Limb (tissue), 2 donors: ENCODE results near the gene RTCA.
"Not testable (repeated sequence)": the region's sequence is repeated elsewhere in the genome, so short reads cannot be mapped to it uniquely, and the experiment has no call there.

Experiments used
- DNase-seq, 2 donors: peaks; one replicate each; pipeline ENCODE4 v3.0.0-alpha.2; 2016; ENCODE audit errors: extremely low spot score in 2 of 2

The RTCA gene

GRCh38 chr1:100265931-100266740 is at the start of gene RTCA:
Gene RTCA (plus strand): TSS chr1:100266216. CDS start chr1:100266376, 160 bp downstream.
- DNase-seq = peak; percentile 94 to 96

GRCh38 chr1:100217834-100218233 is 48.2 kb upstream of the RTCA start:
- no peak for DNase-seq

GRCh38 chr1:100219457-100219856 is 46.6 kb upstream of the RTCA start:
- no peak for DNase-seq

- no peak for DNase-seq
These were observed 46.1 kb upstream of the RTCA start for GRCh38 chr1:100219883-100220282.

GRCh38 chr1:100222428-100222827 is 43.6 kb upstream of the RTCA start:
- DNase-seq = no peak

DNA sequence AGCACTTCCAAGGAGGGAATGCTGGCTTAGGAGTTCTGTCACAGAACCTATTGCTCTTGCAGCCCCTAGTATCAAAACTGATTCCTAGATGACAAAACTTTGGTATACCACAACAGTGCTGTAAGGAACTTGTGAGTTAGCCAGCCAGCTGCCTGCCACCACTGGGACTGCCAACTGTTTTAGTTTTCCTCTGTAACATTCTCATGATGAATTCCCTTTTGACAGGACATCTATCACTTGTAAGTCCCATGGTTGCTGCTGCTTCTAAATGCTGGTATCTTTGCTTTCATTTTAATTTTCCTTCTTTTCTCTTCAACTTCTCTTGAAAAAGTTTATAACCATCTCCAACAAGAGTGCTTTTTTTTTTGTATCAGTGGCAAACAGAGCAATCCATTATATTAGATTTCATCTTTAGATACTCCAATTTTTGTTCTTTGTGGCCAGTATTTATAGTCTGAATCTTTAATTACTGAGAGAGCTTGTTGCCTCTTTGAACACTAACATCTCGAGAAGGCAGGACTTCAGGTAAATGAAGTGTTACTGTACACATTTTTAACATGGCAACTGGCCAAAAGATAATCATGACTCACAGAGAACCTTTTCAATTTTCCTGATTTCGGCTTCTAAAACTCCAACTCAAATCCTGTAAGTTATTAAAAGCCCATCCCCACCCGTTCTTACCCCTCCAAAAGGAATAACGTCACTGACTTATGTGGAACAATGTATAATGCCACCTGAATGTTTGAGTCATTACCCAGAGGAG is 36.2 kb upstream of the RTCA start:
- DNase-seq = no peak

DNA sequence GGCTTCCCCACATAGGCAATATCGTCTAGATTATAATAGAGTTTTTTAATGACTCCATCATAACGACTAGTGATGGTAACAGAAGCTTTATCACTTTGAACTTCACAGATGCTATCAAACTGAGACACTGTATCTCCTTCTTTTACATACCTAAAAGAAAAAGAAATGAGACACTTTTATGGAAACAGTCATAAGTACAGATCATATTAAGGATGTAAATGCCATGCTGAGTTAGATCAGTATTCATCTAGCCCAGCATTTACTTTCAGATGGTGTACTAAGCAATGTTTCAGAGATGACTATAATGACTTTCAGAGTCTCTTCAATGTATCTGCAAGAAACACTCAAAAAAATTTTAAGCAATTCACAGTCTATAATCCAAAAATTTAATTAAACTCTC is 35.3 kb upstream of the RTCA start:
- DNase-seq = no peak

GRCh38 chr1:100231721-100232120 is 34.3 kb upstream of the RTCA start:
- DNase-seq = no peak

- no peak for DNase-seq
These were observed 33.9 kb upstream of the RTCA start for GRCh38 chr1:100232156-100232555.

DNA sequence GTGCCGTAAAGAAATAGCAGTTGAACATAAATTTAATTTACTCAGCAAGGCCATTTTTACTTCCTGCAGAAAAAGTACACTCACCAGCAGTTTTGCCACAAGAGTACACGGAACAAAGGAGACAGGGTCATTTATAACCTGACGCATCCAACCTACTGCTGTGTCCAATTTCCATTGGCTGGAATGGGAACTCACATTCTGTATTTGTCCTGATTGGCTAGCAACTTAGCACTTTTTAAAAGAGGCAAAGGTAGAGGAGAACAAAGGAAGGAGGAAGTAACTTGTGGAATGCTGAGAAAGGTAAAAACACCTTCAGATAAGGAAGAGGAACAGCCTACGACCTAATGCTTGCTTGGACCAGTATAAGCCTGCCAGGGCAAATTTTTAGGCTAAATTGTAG is 32.5 kb upstream of the RTCA start:
- not testable (repeated sequence) for DNase-seq

GRCh38 chr1:100234432-100234831 is 31.6 kb upstream of the RTCA start:
- no peak for DNase-seq

DNA sequence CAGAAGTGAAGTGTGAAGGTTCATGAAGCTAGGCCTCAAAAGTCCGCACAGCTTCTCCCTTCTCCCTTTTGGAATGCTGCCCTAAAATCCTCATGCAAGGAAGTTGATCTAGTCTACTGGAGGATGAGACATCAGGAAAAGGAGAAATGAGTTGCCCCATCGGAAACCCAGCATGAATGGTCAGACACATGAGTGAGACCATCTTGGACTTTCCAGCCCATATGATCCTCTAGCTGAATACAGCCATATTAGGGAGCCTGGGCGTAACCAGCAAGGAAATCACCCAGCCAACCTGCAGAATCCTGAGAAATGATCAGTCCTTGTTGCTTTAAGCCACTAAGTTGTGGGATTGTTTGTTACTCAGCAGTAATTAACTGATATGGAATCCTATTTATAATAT is 28.9 kb upstream of the RTCA start:
- no peak for DNase-seq

GRCh38 chr1:100239961-100240360 is 26.1 kb upstream of the RTCA start:
- DNase-seq = no peak

DNA sequence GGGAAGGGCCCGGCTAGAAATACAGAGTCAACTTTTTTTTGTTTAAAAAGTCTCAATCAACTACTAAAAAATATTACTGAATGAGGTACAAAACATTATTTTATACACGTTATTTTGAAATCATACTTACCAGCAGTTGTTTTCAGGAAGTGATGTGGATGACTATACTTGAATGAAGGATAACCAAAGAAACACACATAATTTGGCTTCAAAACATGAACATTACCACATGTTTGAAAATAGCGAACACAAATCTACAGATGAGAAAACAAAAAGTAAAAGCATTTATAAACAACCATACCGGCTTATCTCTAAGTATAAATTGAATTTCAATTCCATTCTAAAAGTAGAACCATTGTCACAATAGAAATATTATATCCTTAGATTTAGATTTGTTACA is 25.4 kb upstream of the RTCA start:
- no peak for DNase-seq

DNA sequence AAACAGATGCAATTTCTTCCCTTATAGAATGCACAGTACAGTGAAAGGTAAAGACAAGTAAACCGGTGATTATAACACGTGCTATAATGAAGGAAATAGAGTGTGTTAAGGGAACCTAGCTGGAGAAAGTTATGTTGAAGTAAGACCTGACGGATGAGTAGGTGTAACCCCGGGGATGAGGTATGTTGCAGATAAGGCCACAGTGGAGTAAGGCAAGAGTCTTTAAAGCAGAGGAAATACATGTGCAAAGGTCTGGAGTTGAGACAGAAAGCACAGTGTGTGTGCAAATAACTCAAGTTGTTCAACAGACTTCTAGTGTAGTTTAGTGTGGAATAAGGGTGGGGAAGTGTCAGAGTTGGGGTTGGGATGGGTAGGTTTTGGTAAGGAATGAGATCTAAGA is 19.3 kb upstream of the RTCA start:
- DNase-seq = no peak

- no peak for DNase-seq
These were observed 16.9 kb upstream of the RTCA start for GRCh38 chr1:100249155-100249536.

GRCh38 chr1:100249537-100250257 is 16.3 kb upstream of the RTCA start, which contains the start of gene DBT:
Gene DBT (minus strand): TSS chr1:100249834. CDS start chr1:100249820, 14 bp downstream.
- DNase-seq = peak; percentile 93 to 97

DNA sequence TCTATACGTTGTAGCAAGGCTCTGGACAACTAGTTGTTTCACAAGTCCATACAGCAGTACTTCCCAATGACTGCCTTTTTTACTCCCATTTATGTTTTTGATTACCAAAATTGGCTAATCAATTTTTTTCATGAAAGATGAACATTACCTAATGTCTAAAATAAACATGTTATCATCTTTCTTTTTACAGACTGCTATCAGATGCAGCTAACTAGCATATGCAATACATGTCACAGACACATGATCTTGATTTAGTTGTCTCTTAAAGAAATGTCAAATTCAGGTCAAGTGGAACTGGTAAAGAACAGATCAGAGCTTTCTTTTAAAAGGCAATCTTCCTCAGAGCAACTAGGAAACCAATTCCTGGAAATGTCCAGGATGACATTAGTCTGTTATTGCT is 15.8 kb upstream of the RTCA start:
- no peak for DNase-seq

DNA sequence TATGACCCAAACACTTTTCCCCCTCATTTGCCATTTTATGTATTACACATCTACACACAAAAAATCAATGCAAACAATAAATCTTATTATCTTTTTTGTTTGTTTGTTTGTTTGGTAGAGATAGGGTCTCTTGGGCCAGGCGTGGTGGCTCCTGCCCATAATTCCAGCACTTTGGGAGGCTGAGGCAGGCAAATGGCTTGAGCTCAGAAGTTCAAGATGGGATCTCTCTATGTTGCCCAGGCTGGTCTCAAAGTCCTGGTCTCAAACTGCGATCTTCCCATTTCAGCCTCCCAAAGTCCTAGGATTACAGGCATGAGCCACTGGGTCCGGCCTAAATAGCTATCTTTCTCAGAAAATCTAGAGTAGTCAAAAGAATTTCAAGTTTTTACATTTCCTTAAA is 15.2 kb upstream of the RTCA start:
- DNase-seq = no peak

- DNase-seq = no peak
These were observed 13.1 kb upstream of the RTCA start for GRCh38 chr1:100252901-100253300.

DNA sequence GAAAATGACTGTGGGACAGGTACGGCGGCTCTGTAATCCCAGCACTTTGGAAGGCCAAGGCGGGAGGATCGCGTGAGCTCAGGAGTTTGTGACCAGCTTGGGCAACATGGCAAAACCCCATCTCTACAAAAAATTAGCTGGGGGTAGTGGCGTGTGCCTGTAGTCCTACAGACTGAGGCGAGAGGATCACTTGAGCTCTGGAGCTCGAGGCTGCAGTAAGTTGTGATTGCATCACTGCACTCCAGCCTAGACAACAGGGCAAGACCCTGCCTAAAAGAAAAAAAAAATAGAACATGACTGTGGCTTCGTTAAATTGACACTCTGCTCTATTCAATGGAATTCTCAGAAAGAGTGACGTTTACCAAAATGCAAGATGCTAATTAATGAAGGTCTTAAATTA is 12.5 kb upstream of the RTCA start:
- no peak for DNase-seq

DNA sequence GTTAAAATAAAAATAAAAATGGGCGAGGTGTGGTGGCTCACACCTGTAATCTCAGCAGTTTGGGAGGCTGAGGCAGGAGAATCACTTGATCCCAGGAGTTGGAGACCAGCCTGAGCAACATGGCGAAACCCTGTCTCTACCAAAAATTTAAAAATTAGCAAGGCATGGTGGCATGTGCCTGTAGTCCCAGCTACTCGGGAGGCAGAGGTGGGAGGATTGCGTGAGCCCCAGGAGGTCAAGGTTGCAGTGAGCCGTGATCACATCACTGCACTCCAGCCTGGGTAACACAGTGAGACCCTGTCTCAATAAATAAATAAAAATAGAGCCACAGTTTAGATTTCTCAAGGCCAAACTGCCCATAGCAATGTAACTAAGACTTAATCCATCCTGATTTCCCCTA is 9.7 kb upstream of the RTCA start:
- not testable (repeated sequence) for DNase-seq
